K562 (cell line): ENCODE results near the gene LONP1. TPM values are rescaled to one million over a fixed set of nuclear protein-coding genes. Genes with fewer than 3 reads are reported as not detected.

Experiments
- ATAC-seq: fragments of 200-7000 bp; cut with Tn5 transposase; 3 replicates; pipeline ENCODE4 v1.9.1; 2020; ENCODE audit warnings: moderate library complexity
- BruUV-seq: library from RNA; stranded (reverse); fragments of 400-500 nt; replicated peaks from 2 replicates; lab custom pipeline; 2021; lab: Mats Ljungman, UMichigan
- CTCF ChIA-PET: fragments of 300-600 bp; formaldehyde crosslinking; extraction: SDS; loops from one replicate; lab custom pipeline; 2021; ENCODE audit warnings: low intra/inter-chr PET ratio; lab: Yijun Ruan, JAX
- POLR2A ChIA-PET: fragments of 300-600, 350-650 bp; sonication (Branson Sonifier 250); formaldehyde crosslinking; extraction: SDS; loops from one replicate; lab custom pipeline; 2021; ENCODE audit warnings: antibody characterized with exemption, inconsistent platforms; lab: Yijun Ruan, JAX
- DNase-seq, 4 experiments: peaks; one replicate each; pipeline versions ENCODE4 v3.0.0 to v3.0.0-alpha.2; 2011 to 2018; ENCODE audit warnings: low spot score in 3 of 4, mixed read lengths in 3 of 4; ENCODE audit errors: extremely low read depth in 1 of 4
- FAIRE-seq: peaks from 2 replicates; lab custom pipeline; 2011; peaks lifted over from hg19 to GRCh38; lab: Jason Lieb, UNC
- H2AFZ ChIP-seq: 2 replicates; pipeline ENCODE4 v1.6.0; 2011; ENCODE audit warnings: low read depth, low read length, control low read depth, inconsistent platforms
- H3K27ac ChIP-seq: fragments of 200-600 bp; 3 replicates; pipeline ENCODE4 v1.8.0; 2011; ENCODE audit warnings: low read depth, mild to moderate bottlenecking, control low read depth, inconsistent platforms, low read length, moderate library complexity, mixed read lengths; ENCODE audit errors: extremely low read depth
- H3K27me3 ChIP-seq, 2 experiments: fragments of 300-600 bp in 1 of 2; 2 replicates in 1 of 2; 3 replicates in 1 of 2; pipeline versions ENCODE4 v1.6.0 to v1.8.0; 2011; ENCODE audit warnings: inconsistent platforms in 2 of 2, low read length in 2 of 2, mild to moderate bottlenecking in 1 of 2, mixed read lengths in 1 of 2, moderate library complexity in 1 of 2; ENCODE audit not compliant: control insufficient read depth in 2 of 2, insufficient read depth in 2 of 2
- H3K36me3 ChIP-seq: fragments of 300-600 bp; 3 replicates; pipeline ENCODE4 v1.8.0; 2011; ENCODE audit warnings: mild to moderate bottlenecking, low read length, inconsistent platforms; ENCODE audit not compliant: control insufficient read depth, insufficient read depth
- H3K4me1 ChIP-seq, 2 experiments: fragments of 200-600 bp in 1 of 2; replicated peaks in 1 of 2; 2 replicates in 1 of 2; 3 replicates in 1 of 2; pipeline versions ENCODE4 v1.5.1 to v1.8.0; 2011; ENCODE audit warnings: inconsistent platforms in 2 of 2, low read length in 2 of 2, mild to moderate bottlenecking in 1 of 2, mixed read lengths in 1 of 2, moderate library complexity in 1 of 2; ENCODE audit not compliant: control insufficient read depth in 2 of 2, insufficient read depth in 2 of 2
- H3K4me2 ChIP-seq: 2 replicates; pipeline ENCODE4 v1.6.1; 2011; ENCODE audit warnings: low read length, control low read depth, inconsistent platforms, mixed read lengths; ENCODE audit not compliant: insufficient read depth
- H3K4me3 ChIP-seq: fragments of 200-600 bp; sonication (generic), shearing (Covaris generic); 2 replicates; pipeline ENCODE4 v1.5.1; 2016; ENCODE audit warnings: control low read depth, inconsistent platforms
- H3K79me2 ChIP-seq: fragments of 200-600 bp; 3 replicates; pipeline ENCODE4 v1.8.0; 2011; ENCODE audit warnings: low read length, inconsistent platforms; ENCODE audit not compliant: control insufficient read depth, insufficient read depth
- H3K9ac ChIP-seq, 2 experiments: 2 replicates each; pipeline versions ENCODE4 v1.6.0 to v1.6.1; 2011; ENCODE audit warnings: low read depth in 2 of 2, low read length in 2 of 2, control low read depth in 1 of 2, inconsistent platforms in 1 of 2, mild to moderate bottlenecking in 1 of 2, mixed read lengths in 1 of 2; ENCODE audit not compliant: insufficient read depth in 1 of 2
- H3K9me1 ChIP-seq: one replicate; pipeline ENCODE4 v1.6.0; 2011; ENCODE audit warnings: inconsistent platforms, mild to moderate bottlenecking, low read length, moderate library complexity; ENCODE audit not compliant: control insufficient read depth, insufficient read depth
- H3K9me3 ChIP-seq: replicated peaks from 2 replicates; pipeline ENCODE4 v1.5.1; 2011; ENCODE audit warnings: low read depth, low read length, inconsistent platforms; ENCODE audit not compliant: control insufficient read depth, insufficient read depth
- H4K20me1 ChIP-seq: replicated peaks from 2 replicates; pipeline ENCODE4 v1.6.1; 2011; ENCODE audit warnings: low read length, inconsistent platforms, mixed read lengths; ENCODE audit not compliant: control insufficient read depth, insufficient read depth
- BHLHE40 ChIP-seq: IDR thresholded peaks from 2 replicates; pipeline ENCODE4 v1.6.1; 2011; ENCODE audit warnings: low read length, improper control_type of control experiment
- CBFB ChIP-seq: sonication (generic); formaldehyde crosslinking; IDR thresholded peaks from 2 replicates; pipeline ENCODE4 v1.4.0; 2020; ENCODE audit warnings: mild to moderate bottlenecking, missing genetic modification reagents
- FOS ChIP-seq: IDR thresholded peaks from 3 replicates; pipeline ENCODE4 v1.6.1; 2011; ENCODE audit not compliant: insufficient read length; ENCODE audit errors: extremely low read depth
- MECOM ChIP-seq: fragments of 250-450 bp; sonication (Bioruptor Pico); IDR thresholded peaks from 2 replicates; pipeline ENCODE4 v1.8.0; 2022; ENCODE audit warnings: inconsistent platforms
- PHF21A ChIP-seq: fragments of 450-650 bp; IDR thresholded peaks from 2 replicates; pipeline ENCODE4 v1.6.1; 2017; ENCODE audit warnings: low read depth, borderline replicate concordance
- POLR2AphosphoS2 ChIP-seq: IDR thresholded peaks from 2 replicates; pipeline ENCODE4 v1.6.1; 2012; ENCODE audit warnings: low read length, improper control_type of control experiment
- POLR2G ChIP-seq: fragments of 200-400 bp; formaldehyde crosslinking; IDR thresholded peaks from 2 replicates; pipeline ENCODE4 v1.6.1; 2017; ENCODE audit warnings: low read depth, mild to moderate bottlenecking, antibody characterized with exemption, low read length, moderate library complexity
- PTRF ChIP-seq: fragments of 450-650 bp; IDR thresholded peaks from 2 replicates; pipeline ENCODE4 v1.6.1; 2016; ENCODE audit warnings: mild to moderate bottlenecking, missing genetic modification characterization, missing compliant biosample characterization
- RBFOX2 ChIP-seq: fragments of 200-400 bp; formaldehyde crosslinking; IDR thresholded peaks from 2 replicates; pipeline ENCODE4 v1.6.1; 2017; ENCODE audit warnings: low read depth, mild to moderate bottlenecking, low read length, moderate library complexity
- RBM22 ChIP-seq: fragments of 200-400 bp; formaldehyde crosslinking; IDR thresholded peaks from 2 replicates; pipeline ENCODE4 v1.6.1; 2018; ENCODE audit warnings: low read length, low read depth; ENCODE audit not compliant: poor library complexity, severe bottlenecking
- SP2 ChIP-seq: IDR thresholded peaks from 2 replicates; pipeline ENCODE4 v1.6.1; 2011; ENCODE audit warnings: mild to moderate bottlenecking, low read depth, low read length, moderate library complexity; ENCODE audit not compliant: poor library complexity, severe bottlenecking; ENCODE audit errors: extremely low read depth
- ZNF239 ChIP-seq: fragments of 250-450 bp; sonication (Bioruptor Pico); IDR thresholded peaks from 2 replicates; pipeline ENCODE4 v1.4.0; 2020; ENCODE audit warnings: mild to moderate bottlenecking
- ZNF644 ChIP-seq: fragments of 200-800 bp; sonication (Bioruptor generic); IDR thresholded peaks from 2 replicates; pipeline ENCODE4 v1.6.1; 2016; ENCODE audit warnings: low read depth, missing genetic modification characterization, missing compliant biosample characterization
- WGBS: fragments of 100-300 bp; shearing (Covaris generic); methylation state at CpG from one replicate; pipeline ENCODE4 v1.1.6; 2016; ENCODE audit warnings: low coverage, mixed read lengths; ENCODE audit not compliant: insufficient coverage; ENCODE audit errors: missing lambda C conversion rate; 5-methylcytosine and 5-hydroxymethylcytosine counted together
- in situ Hi-C: fragments of 300-500 bp; cut with MboI; formaldehyde crosslinking; loops from 4 replicates; pipeline ENCODE4 v1.15.0; 2018; ENCODE audit warnings: inconsistent platforms, mixed read lengths
- intact Hi-C: fragments of 100-400 bp; cut with micrococcal nuclease; formaldehyde crosslinking; loops from 2 replicates; pipeline ENCODE4 v1.14.2; 2022
- polyA plus RNA-seq, 8 experiments: library from polyadenylated mRNA; depleted of rRNA in 4 of 8; stranded (reverse) in 5 of 8; unstranded in 3 of 8; fragments of >200 nt; fragmentation: Nextera tagmentation in 2 of 8; fragmentation: Illumina TruSeq in 1 of 8; extraction: Ambion mirVana in 2 of 8; extraction: Trizol in 1 of 8; gene quantifications; 2 replicates each; pipeline versions ENCODE4 v1.2.1 to v1.2.3, GENCODE V29; 2011 to 2014; ENCODE audit warnings: inconsistent platforms in 1 of 8, missing spikeins in 1 of 8
- total RNA-seq, 7 experiments: library from RNA; depleted of rRNA in 6 of 7; stranded (reverse); fragments of >200 nt in 6 of 7; fragmentation: Illumina TruSeq in 2 of 7; extraction: Trizol in 2 of 7; gene quantifications; 2 replicates each; pipeline versions ENCODE4 v1.2.1 to v1.2.3, GENCODE V29; 2011 to 2021; ENCODE audit warnings: low replicate concordance in 1 of 7
- TF ChIP-seq, protein P1 (sequence below): fragments of 450-650 bp; IDR thresholded peaks from 2 replicates; pipeline ENCODE4 v1.6.1; 2016

Gene LONP1
- total and polyA plus RNA-seq, 9 of the 15 experiments (the other 6 are each of a cell fraction or from before 2014, with no cell fraction given) = 1.1 to 238 (median 84.5) TPM

DNA sequence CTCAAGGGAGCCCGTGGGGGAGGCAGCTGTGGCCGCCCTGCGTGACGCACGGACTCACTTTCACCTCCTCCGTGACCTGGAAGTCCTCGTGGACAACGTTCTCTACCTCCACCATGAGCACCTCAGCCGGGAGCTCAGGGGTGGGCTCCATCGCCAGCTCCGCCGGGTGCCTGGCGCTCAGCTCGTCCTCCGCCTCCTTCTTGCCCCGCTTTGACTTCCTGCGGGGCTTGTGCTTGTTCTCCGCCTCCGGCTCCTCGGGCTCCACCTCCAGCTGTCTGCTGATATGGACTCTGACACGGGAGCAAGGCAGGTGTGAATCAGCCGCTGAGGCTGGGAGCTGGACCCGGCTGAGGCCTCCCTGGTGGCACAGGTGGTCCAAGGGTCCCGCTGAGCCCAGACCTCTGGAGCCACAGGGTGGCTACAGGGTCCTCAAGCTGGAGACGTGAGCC lies 8.2 kb downstream of the LONP1 start:
- Histone ChIP-seq H3K36me3 (peaks cover 88% of the 10 kb centered on the region), H4K20me1 (peaks cover 16% of the 10 kb centered on the region; the same call in 1 of the 2 replicates), H3K9me3 (no peaks in the 10 kb centered on the region), H3K9ac (peak overlapping the region in 1 of 2 experiments; percentile 26; a peak in 1 of 4 replicates), H3K27me3 (no peaks in the 10 kb centered on the region), H3K9me1 (peaks cover 5% of the 10 kb centered on the region), H3K4me2 (no peak overlapping the region), H3K79me2 (peaks cover 35% of the 10 kb centered on the region), H3K4me3 (no peak overlapping the region), H2AFZ (no peak overlapping the region), H3K27ac (no peak overlapping the region), H3K4me1 (peaks cover 0 to 12% of the 10 kb centered on the region in 2 experiments; a peak in 1 of 5 replicates)
- ChIA-PET CTCF (no interaction called here), POLR2A (interaction anchor here (0.9 to 4.7 kb wide), 7 partner anchors 8 to 25 kb away, joined by 4 to 34 read pairs (median 8); partner anchors contain the start of genes CATSPERD and LONP1)
- in situ Hi-C loops (no loop called here), intact Hi-C loops (no loop called here)
- WGBS = 94% methylated on average over 23 of the region's 25 CpGs
- no TSS peak for BruUV-seq
- ATAC-seq (no peak), FAIRE-seq (no peak), DNase-seq (peak in 2 of 4 experiments; percentile 14 to 16)
- TF ChIP-seq SP2 (no peak), ZNF644 (tag) (no peak), PHF21A (no peak), POLR2AphosphoS2 (no peak), CBFB (no peak), MECOM (CRISPR knock-in tag) (no peak), ZNF239 (CRISPR knock-in tag) (no peak), PTRF (no peak), RBM22 (peak; percentile 83), FOS (no peak), RBFOX2 (peak; percentile 67), POLR2G (peak; percentile 75), BHLHE40 (no peak)
- TF ChIP-seq, protein P1, sequence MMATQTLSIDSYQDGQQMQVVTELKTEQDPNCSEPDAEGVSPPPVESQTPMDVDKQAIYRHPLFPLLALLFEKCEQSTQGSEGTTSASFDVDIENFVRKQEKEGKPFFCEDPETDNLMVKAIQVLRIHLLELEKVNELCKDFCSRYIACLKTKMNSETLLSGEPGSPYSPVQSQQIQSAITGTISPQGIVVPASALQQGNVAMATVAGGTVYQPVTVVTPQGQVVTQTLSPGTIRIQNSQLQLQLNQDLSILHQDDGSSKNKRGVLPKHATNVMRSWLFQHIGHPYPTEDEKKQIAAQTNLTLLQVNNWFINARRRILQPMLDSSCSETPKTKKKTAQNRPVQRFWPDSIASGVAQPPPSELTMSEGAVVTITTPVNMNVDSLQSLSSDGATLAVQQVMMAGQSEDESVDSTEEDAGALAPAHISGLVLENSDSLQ = no peak
